HCT116 (cell line): ENCODE results near the gene RANBP1. TPM values are rescaled to one million over a fixed set of nuclear protein-coding genes. Genes with fewer than 3 reads are reported as not detected.

ENCODE experiments used
- ATAC-seq: fragments of 200-7000 bp; cut with Tn5 transposase; 2 replicates; pipeline ENCODE4 v1.9.1; 2020; ENCODE audit warnings: mild to moderate bottlenecking, moderate library complexity
- BruUV-seq: library from RNA; stranded (reverse); fragments of 400-500 nt; replicated peaks from 2 replicates; lab custom pipeline; 2021; lab: Mats Ljungman, UMichigan
- CTCF ChIA-PET: fragments of 300-600 bp; sonication (Branson Sonifier 250); formaldehyde crosslinking; loops from one replicate; lab custom pipeline; 2021; ENCODE audit warnings: antibody characterized with exemption; lab: Charles Lee
- POLR2A ChIA-PET: fragments of 300-600, 350-600 bp; sonication (Branson Sonifier 250); formaldehyde crosslinking; loops from one replicate; lab custom pipeline; 2021; ENCODE audit warnings: antibody characterized with exemption; lab: Charles Lee
- RAD21 ChIA-PET, 2 experiments: fragments of 300-600 bp; sonication (Branson Sonifier 250); formaldehyde crosslinking; loops; one replicate each; lab custom pipeline; 2023; ENCODE audit warnings: low total read pairs in 2 of 2; ENCODE audit not compliant: uncharacterized antibody in 2 of 2, unreplicated experiment in 2 of 2, low non-redundant PET in 1 of 2; lab: Charles Lee
- DNase-seq: peaks from one replicate; pipeline ENCODE4 v3.0.0-alpha.2; 2010; ENCODE audit warnings: low read depth, low spot score
- H2AFZ ChIP-seq: fragments of 200-600 bp; shearing (Covaris generic), sonication (generic); 2 replicates; pipeline ENCODE4 v1.6.1; 2017; ENCODE audit warnings: low read depth, mixed run types, mixed read lengths, antibody characterized with exemption, low read length; ENCODE audit not compliant: poor library complexity, severe bottlenecking
- H3K27ac ChIP-seq: 2 replicates; pipeline ENCODE4 v1.5.1; 2012; ENCODE audit warnings: low read depth, low read length
- H3K27me3 ChIP-seq: fragments of 200-600 bp; sonication (generic); 2 replicates; pipeline ENCODE4 v1.6.1; 2016; ENCODE audit warnings: mixed run types, low read length, mixed read lengths; ENCODE audit not compliant: insufficient read depth
- H3K36me3 ChIP-seq, 2 experiments: fragments of 200-500 bp in 1 of 2; fragments of 200-600 bp in 1 of 2; sonication (Bioruptor generic) in 1 of 2; sonication (generic) in 1 of 2; 2 replicates each; pipeline versions ENCODE4 v1.5.1 to v1.6.1; 2014 to 2016; ENCODE audit warnings: low read length in 2 of 2, inconsistent platforms in 1 of 2, mixed read lengths in 1 of 2, mixed run types in 1 of 2; ENCODE audit not compliant: insufficient read depth in 2 of 2, control insufficient read depth in 1 of 2
- H3K4me1 ChIP-seq, 2 experiments: fragments of 200-600 bp in 1 of 2; sonication (generic) in 1 of 2; 2 replicates each; pipeline versions ENCODE4 v1.5.1 to v1.6.1; 2012 to 2017; ENCODE audit warnings: low read length in 2 of 2, inconsistent platforms in 1 of 2, mild to moderate bottlenecking in 1 of 2, mixed read lengths in 1 of 2, mixed run types in 1 of 2, moderate library complexity in 1 of 2; ENCODE audit not compliant: insufficient read depth in 2 of 2, control insufficient read depth in 1 of 2
- H3K4me2 ChIP-seq: fragments of 200-600 bp; sonication (generic); 2 replicates; pipeline ENCODE4 v1.6.1; 2017; ENCODE audit warnings: mixed run types, low read length, mixed read lengths
- H3K4me3 ChIP-seq, 2 experiments: fragments of 200-600 bp in 1 of 2; sonication (generic) in 1 of 2; replicated peaks in 1 of 2; 2 replicates each; pipeline ENCODE4 v1.5.1; 2011 to 2016; ENCODE audit warnings: low read length in 2 of 2, control low read depth in 1 of 2, low read depth in 1 of 2, mild to moderate bottlenecking in 1 of 2, mixed read lengths in 1 of 2, mixed run types in 1 of 2
- H3K79me2 ChIP-seq: fragments of 200-600 bp; sonication (generic); 2 replicates; pipeline ENCODE4 v1.6.1; 2017; ENCODE audit warnings: mild to moderate bottlenecking, mixed run types, low read length, moderate library complexity, mixed read lengths; ENCODE audit not compliant: insufficient read depth
- H3K9ac ChIP-seq: fragments of 200-600 bp; sonication (generic); 2 replicates; pipeline ENCODE4 v1.6.1; 2016; ENCODE audit warnings: low read length, mixed read lengths
- H3K9me2 ChIP-seq: fragments of 200-600 bp; sonication (generic), shearing (Covaris generic); 2 replicates; pipeline ENCODE4 v1.6.1; 2017; ENCODE audit warnings: mixed run types, mild to moderate bottlenecking, moderate library complexity; ENCODE audit not compliant: insufficient read depth
- H3K9me3 ChIP-seq, 2 experiments: fragments of 200-500 bp in 1 of 2; fragments of 200-600 bp in 1 of 2; sonication (Bioruptor generic) in 1 of 2; sonication (generic) in 1 of 2; 2 replicates each; pipeline ENCODE4 v1.6.1; 2014 to 2017; ENCODE audit warnings: low read length in 2 of 2, mixed read lengths in 2 of 2, inconsistent platforms in 1 of 2, low read depth in 1 of 2, mild to moderate bottlenecking in 1 of 2, mixed run types in 1 of 2, moderate library complexity in 1 of 2; ENCODE audit not compliant: control insufficient read depth in 1 of 2, insufficient read depth in 1 of 2
- H4K20me1 ChIP-seq: fragments of 200-600 bp; sonication (generic), shearing (Covaris generic); 2 replicates; pipeline ENCODE4 v1.6.1; 2017; ENCODE audit warnings: mixed run types, mild to moderate bottlenecking, moderate library complexity; ENCODE audit not compliant: insufficient read depth
- CBX3 ChIP-seq: IDR thresholded peaks from 2 replicates; pipeline ENCODE4 v1.6.1; 2012; ENCODE audit warnings: low read depth
- CEBPB ChIP-seq: IDR thresholded peaks from 2 replicates; pipeline ENCODE4 v1.6.1; 2012; ENCODE audit warnings: low read depth
- ELF1 ChIP-seq: IDR thresholded peaks from 2 replicates; pipeline ENCODE4 v1.6.1; 2012; ENCODE audit warnings: low read depth, borderline replicate concordance
- EZH2 ChIP-seq: fragments of 200-600 bp; sonication (generic); IDR thresholded peaks from 2 replicates; pipeline ENCODE4 v1.6.1; 2017; ENCODE audit warnings: antibody characterized with exemption, mixed run types
- EZH2phosphoT487 ChIP-seq: fragments of 200-600 bp; IDR thresholded peaks from 2 replicates; pipeline ENCODE4 v1.6.1; 2018; ENCODE audit warnings: antibody characterized with exemption, borderline replicate concordance
- FOSL1 ChIP-seq: IDR thresholded peaks from 2 replicates; pipeline ENCODE4 v1.6.1; 2012; ENCODE audit warnings: low read depth
- JUND ChIP-seq: IDR thresholded peaks from 2 replicates; pipeline ENCODE4 v1.6.1; 2012
- POLR2AphosphoS5 ChIP-seq: IDR thresholded peaks from 2 replicates; pipeline ENCODE4 v1.6.1; 2011; ENCODE audit warnings: mild to moderate bottlenecking, low read depth, low read length, moderate library complexity
- RAD21 ChIP-seq: IDR thresholded peaks from 2 replicates; pipeline ENCODE4 v1.6.1; 2012; ENCODE audit warnings: low read depth, mild to moderate bottlenecking
- SP1 ChIP-seq: IDR thresholded peaks from 2 replicates; pipeline ENCODE4 v1.6.1; 2012; ENCODE audit warnings: low read depth
- SRF ChIP-seq: IDR thresholded peaks from 2 replicates; pipeline ENCODE4 v1.6.1; 2012; ENCODE audit warnings: low read depth
- TCF7L2 ChIP-seq: IDR thresholded peaks from 2 replicates; pipeline ENCODE4 v1.7.0; 2011; ENCODE audit warnings: borderline replicate concordance, inconsistent platforms; ENCODE audit not compliant: insufficient read depth, insufficient read length; ENCODE audit errors: extremely low read depth
- YY1 ChIP-seq: IDR thresholded peaks from 2 replicates; pipeline ENCODE4 v1.6.1; 2011; ENCODE audit warnings: low read length, low read depth, moderate library complexity, mild to moderate bottlenecking; ENCODE audit not compliant: insufficient replicate concordance; ENCODE audit errors: extremely low read depth
- ZFX ChIP-seq: fragments of 450-650 bp; IDR thresholded peaks from 2 replicates; pipeline ENCODE4 v1.6.1; 2017
- ZNF274 ChIP-seq: fragments of 200-500 bp; sonication (Bioruptor generic); IDR thresholded peaks from 2 replicates; pipeline ENCODE4 v1.6.1; 2014; ENCODE audit warnings: mild to moderate bottlenecking, low read depth, low read length, inconsistent platforms
- intact Hi-C: fragments of 100-400 bp; cut with micrococcal nuclease; formaldehyde crosslinking; loops from 2 replicates; pipeline ENCODE4 v1.10.0; 2022
- total RNA-seq: library from RNA; stranded (reverse); gene quantifications from one replicate; pipeline ENCODE4 v1.2.1, GENCODE V29; 2021; ENCODE audit not compliant: unreplicated experiment
- TF ChIP-seq, protein P1 (sequence below): IDR thresholded peaks from 2 replicates; pipeline ENCODE4 v1.6.1; 2012; ENCODE audit warnings: low read depth
- TF ChIP-seq, protein P2 (sequence below): IDR thresholded peaks from 2 replicates; pipeline ENCODE4 v1.6.1; 2011; ENCODE audit warnings: mild to moderate bottlenecking, low read length, moderate library complexity; ENCODE audit not compliant: insufficient replicate concordance; ENCODE audit errors: extremely low read depth
- TF ChIP-seq, protein P3 (sequence below): IDR thresholded peaks from 2 replicates; pipeline ENCODE4 v1.6.1; 2012

RANBP1 gene
- total RNA-seq, 1 experiment from 2014 or later: 351 TPM

DNA sequence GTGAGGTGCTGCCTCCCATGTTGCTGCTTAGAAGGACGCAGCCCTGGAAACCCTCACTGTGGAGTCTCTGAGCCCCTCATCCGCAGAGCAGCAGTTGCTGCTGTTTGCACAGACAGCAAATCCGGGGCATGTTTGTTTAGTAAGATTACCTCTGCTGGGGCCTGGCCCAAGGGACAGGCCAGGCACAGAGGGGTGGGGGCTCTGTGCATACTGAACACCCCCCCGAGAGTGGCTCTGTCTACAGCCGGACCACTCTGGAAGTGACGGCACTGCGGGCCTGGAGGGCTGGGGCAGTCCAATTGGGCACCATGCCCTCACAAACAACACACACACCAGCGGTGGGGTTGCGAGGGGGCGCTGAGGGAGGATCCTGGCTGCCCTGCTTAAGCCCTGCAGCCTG, 57.9 kb downstream of the RANBP1 start:
- no TSS peak for BruUV-seq
- Histone ChIP-seq H3K27ac (no peak overlapping the region), H3K36me3 (no peaks in the 10 kb centered on the region), H3K9ac (no peak overlapping the region), H3K9me3 (no peaks in the 10 kb centered on the region), H3K27me3 (no peaks in the 10 kb centered on the region), H3K4me3 (no peak overlapping the region), H3K4me2 (no peak overlapping the region), H3K79me2 (no peaks in the 10 kb centered on the region), H2AFZ (no peak overlapping the region), H3K9me2 (no peaks in the 10 kb centered on the region), H3K4me1 (no peaks in the 10 kb centered on the region; a peak in 1 of 4 replicates), H4K20me1 (no peaks in the 10 kb centered on the region)
- TF ChIP-seq YY1 (no peak), EZH2 (no peak), CBX3 (no peak), TCF7L2 (no peak), ZNF274 (no peak), JUND (no peak), FOSL1 (no peak), POLR2AphosphoS5 (no peak), SP1 (no peak), CEBPB (no peak), SRF (no peak), RAD21 (no peak), EZH2phosphoT487 (no peak), ELF1 (no peak), ZFX (no peak)
- TF ChIP-seq, protein P1, sequence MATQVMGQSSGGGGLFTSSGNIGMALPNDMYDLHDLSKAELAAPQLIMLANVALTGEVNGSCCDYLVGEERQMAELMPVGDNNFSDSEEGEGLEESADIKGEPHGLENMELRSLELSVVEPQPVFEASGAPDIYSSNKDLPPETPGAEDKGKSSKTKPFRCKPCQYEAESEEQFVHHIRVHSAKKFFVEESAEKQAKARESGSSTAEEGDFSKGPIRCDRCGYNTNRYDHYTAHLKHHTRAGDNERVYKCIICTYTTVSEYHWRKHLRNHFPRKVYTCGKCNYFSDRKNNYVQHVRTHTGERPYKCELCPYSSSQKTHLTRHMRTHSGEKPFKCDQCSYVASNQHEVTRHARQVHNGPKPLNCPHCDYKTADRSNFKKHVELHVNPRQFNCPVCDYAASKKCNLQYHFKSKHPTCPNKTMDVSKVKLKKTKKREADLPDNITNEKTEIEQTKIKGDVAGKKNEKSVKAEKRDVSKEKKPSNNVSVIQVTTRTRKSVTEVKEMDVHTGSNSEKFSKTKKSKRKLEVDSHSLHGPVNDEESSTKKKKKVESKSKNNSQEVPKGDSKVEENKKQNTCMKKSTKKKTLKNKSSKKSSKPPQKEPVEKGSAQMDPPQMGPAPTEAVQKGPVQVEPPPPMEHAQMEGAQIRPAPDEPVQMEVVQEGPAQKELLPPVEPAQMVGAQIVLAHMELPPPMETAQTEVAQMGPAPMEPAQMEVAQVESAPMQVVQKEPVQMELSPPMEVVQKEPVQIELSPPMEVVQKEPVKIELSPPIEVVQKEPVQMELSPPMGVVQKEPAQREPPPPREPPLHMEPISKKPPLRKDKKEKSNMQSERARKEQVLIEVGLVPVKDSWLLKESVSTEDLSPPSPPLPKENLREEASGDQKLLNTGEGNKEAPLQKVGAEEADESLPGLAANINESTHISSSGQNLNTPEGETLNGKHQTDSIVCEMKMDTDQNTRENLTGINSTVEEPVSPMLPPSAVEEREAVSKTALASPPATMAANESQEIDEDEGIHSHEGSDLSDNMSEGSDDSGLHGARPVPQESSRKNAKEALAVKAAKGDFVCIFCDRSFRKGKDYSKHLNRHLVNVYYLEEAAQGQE: no peak
- TF ChIP-seq, protein P2, sequence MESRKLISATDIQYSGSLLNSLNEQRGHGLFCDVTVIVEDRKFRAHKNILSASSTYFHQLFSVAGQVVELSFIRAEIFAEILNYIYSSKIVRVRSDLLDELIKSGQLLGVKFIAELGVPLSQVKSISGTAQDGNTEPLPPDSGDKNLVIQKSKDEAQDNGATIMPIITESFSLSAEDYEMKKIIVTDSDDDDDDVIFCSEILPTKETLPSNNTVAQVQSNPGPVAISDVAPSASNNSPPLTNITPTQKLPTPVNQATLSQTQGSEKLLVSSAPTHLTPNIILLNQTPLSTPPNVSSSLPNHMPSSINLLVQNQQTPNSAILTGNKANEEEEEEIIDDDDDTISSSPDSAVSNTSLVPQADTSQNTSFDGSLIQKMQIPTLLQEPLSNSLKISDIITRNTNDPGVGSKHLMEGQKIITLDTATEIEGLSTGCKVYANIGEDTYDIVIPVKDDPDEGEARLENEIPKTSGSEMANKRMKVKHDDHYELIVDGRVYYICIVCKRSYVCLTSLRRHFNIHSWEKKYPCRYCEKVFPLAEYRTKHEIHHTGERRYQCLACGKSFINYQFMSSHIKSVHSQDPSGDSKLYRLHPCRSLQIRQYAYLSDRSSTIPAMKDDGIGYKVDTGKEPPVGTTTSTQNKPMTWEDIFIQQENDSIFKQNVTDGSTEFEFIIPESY: no peak
- TF ChIP-seq, protein P3, sequence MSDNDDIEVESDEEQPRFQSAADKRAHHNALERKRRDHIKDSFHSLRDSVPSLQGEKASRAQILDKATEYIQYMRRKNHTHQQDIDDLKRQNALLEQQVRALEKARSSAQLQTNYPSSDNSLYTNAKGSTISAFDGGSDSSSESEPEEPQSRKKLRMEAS: no peak
- CTCF ChIA-PET: no interaction called here
- RAD21 ChIA-PET: no interaction called here
- POLR2A ChIA-PET: no interaction called here
- intact Hi-C loops: no loop called here
- DNase-seq (no peak), ATAC-seq (no peak)
